Stomach (tissue), 9 donors: ENCODE measurements around the gene GTF2H1. TPM values are rescaled to one million over a fixed set of nuclear protein-coding genes. Genes with fewer than 3 reads are reported as not detected.
A peak's percentile ranks its signal among the peaks of the same experiment; 100 is the strongest.

Experiments
- DNase-seq, 2 donors: peaks; one replicate each; pipeline versions ENCODE4 v3.0.0 to v3.0.0-alpha.2; 2013 to 2019
- H3K27ac ChIP-seq, 5 donors: fragments of 200-600 bp in 4 of 5; sonication (generic) in 4 of 5; one replicate each; pipeline ENCODE4 v1.5.1; 2013 to 2019; ENCODE audit warnings: mild to moderate bottlenecking in 1 of 5, moderate library complexity in 1 of 5
- H3K27me3 ChIP-seq, 3 donors: fragments of 200-600 bp; sonication (generic); one replicate each; pipeline ENCODE4 v1.5.1; 2017 to 2019; ENCODE audit warnings: mixed run types in 1 of 3
- H3K36me3 ChIP-seq, 4 donors: fragments of 200-600 bp; sonication (generic); 1 replicate in 3 of 4; 2 replicates in 1 of 4; pipeline ENCODE4 v1.5.1; 2016 to 2019
- H3K4me1 ChIP-seq, 4 donors: fragments of 200-600 bp; sonication (generic); one replicate each; pipeline ENCODE4 v1.5.1; 2016 to 2019
- H3K4me3 ChIP-seq, 4 donors: fragments of 200-600 bp; sonication (generic) in 3 of 4; one replicate each; pipeline ENCODE4 v1.5.1; 2016 to 2019; ENCODE audit warnings: mild to moderate bottlenecking in 1 of 4
- H3K9me3 ChIP-seq, 4 donors: fragments of 200-600 bp; sonication (generic); one replicate each; pipeline ENCODE4 v1.5.1; 2016 to 2019
- CTCF ChIP-seq, 7 experiments: fragments of 450-650 bp in 4 of 7; fragments of 200-600 bp in 3 of 7; sonication (generic) in 3 of 7; IDR thresholded peaks; one replicate each; pipeline ENCODE4 v1.5.1; 2016 to 2019; ENCODE audit warnings: antibody characterized with exemption in 7 of 7, control low read depth in 2 of 7, mild to moderate bottlenecking in 1 of 7
- EP300 ChIP-seq: sonication (generic); formaldehyde crosslinking; IDR thresholded peaks from one replicate; pipeline ENCODE4 v1.6.1; 2017; ENCODE audit warnings: antibody characterized with exemption
- POLR2A ChIP-seq, 4 donors: fragments of 450-650 bp; IDR thresholded peaks; one replicate each; pipeline ENCODE4 v1.6.1; 2016; ENCODE audit warnings: antibody characterized with exemption in 4 of 4, control low read depth in 2 of 4, mild to moderate bottlenecking in 1 of 4, moderate library complexity in 1 of 4
- POLR2AphosphoS5 ChIP-seq, 3 donors: sonication (generic); formaldehyde crosslinking; IDR thresholded peaks; one replicate each; pipeline ENCODE4 v1.6.1; 2016; ENCODE audit warnings: antibody characterized with exemption in 3 of 3
- WGBS, 5 donors: extraction: QIAGEN DNeasy Blood & Tissue Kit in 3 of 5; methylation state at CpG; one replicate each; pipeline versions ENCODE4 v1.1.5 to v1.1.7; 2013 to 2018; 5-methylcytosine and 5-hydroxymethylcytosine counted together
- intact Hi-C: fragments of 100-400 bp; cut with DNase I; formaldehyde crosslinking; loops from one replicate; pipeline ENCODE4 v1.15.1; 2023; ENCODE audit warnings: low total_unique reads
- polyA plus RNA-seq, 3 donors: library from polyadenylated mRNA; stranded (reverse); fragments of 200-250 nt; gene quantifications; one replicate each; pipeline ENCODE4 v1.2.3, GENCODE V29; 2013
- total RNA-seq, 5 donors: library from RNA; depleted of rRNA; stranded (reverse); fragments of >200 nt; gene quantifications; one replicate each; pipeline versions ENCODE4 v1.1.0 to v1.2.3, GENCODE V29; 2014 to 2016
- donor health status: healthy with polysubstance abuse.
- donor health status: Bipolar disorder and iron deficiency.
- donor health status: healthy.

Gene GTF2H1
- total and polyA plus RNA-seq, 8 donors: 7.8 to 76.4 (median 34.6) TPM

GRCh38 chr11:18383388-18384156 lies 61.2 kb downstream of the GTF2H1 start:
- Histone ChIP-seq H3K36me3 (no peaks in the 10 kb centered on the region), H3K27me3 (no peaks in the 10 kb centered on the region), H3K4me3 (no peak overlapping the region), H3K4me1 (peaks cover 27 to 32% (median 29%) of the 10 kb centered on the region in 4 donors), H3K27ac (peak overlapping the region; percentile 90 to 98 (median 93)), H3K9me3 (no peaks in the 10 kb centered on the region)
- DNase-seq: peak; percentile 76 to 86
- intact Hi-C loops: no loop called here
- WGBS, 5 donors: 6 to 12% (median 9%) methylated on average over 9 of the region's 9 CpGs
- TF ChIP-seq CTCF (IDR thresholded peaks at IDR 0.05): no peak
- TF ChIP-seq EP300: no peak
- TF ChIP-seq POLR2AphosphoS5 (IDR thresholded peaks at IDR 0.05): peak; percentile 64 to 82 (median 79)
- no peak for TF ChIP-seq POLR2A (IDR thresholded peaks at IDR 0.05)

GRCh38 chr11:18384157-18384641 lies 61.8 kb downstream of the GTF2H1 start:
- intact Hi-C loops: no loop called here
- TF ChIP-seq POLR2AphosphoS5 (IDR thresholded peaks at IDR 0.05) (peak; percentile 22 to 82 (median 57)), EP300 (no peak)
- WGBS, 5 donors: 2 to 8% (median 5%) methylated on average over 3 of the region's 3 CpGs
- no peaks in the 10 kb centered on the region for H3K9me3 ChIP-seq
- H3K4me1 ChIP-seq: peaks cover 27 to 32% (median 29%) of the 10 kb centered on the region in 4 donors
- no peaks in the 10 kb centered on the region for H3K36me3 ChIP-seq
- no peak overlapping the region for H3K4me3 ChIP-seq
- H3K27ac ChIP-seq: peak overlapping the region; percentile 90 to 98 (median 93)
- no peaks in the 10 kb centered on the region for H3K27me3 ChIP-seq
- peak; percentile 63 to 78 for DNase-seq

GRCh38 chr11:18390088-18390487 lies 67.7 kb downstream of the GTF2H1 start:
- H3K27ac ChIP-seq: no peak overlapping the region
- H3K9me3 ChIP-seq: no peaks in the 10 kb centered on the region
- no peak for TF ChIP-seq POLR2A (IDR thresholded peaks at IDR 0.05)
- TF ChIP-seq POLR2AphosphoS5 (IDR thresholded peaks at IDR 0.05): no peak
- no peak for TF ChIP-seq EP300
- no peak for TF ChIP-seq CTCF (IDR thresholded peaks at IDR 0.05)
- no peak overlapping the region for H3K4me3 ChIP-seq
- intact Hi-C loops: no loop called here
- DNase-seq: no peak
- H3K36me3 ChIP-seq: no peaks in the 10 kb centered on the region
- WGBS, 5 donors: 82 to 93% (median 92%) methylated on average over 3 of the region's 3 CpGs
- H3K27me3 ChIP-seq: no peaks in the 10 kb centered on the region
- peaks cover 10 to 18% (median 12%) of the 10 kb centered on the region in 4 donors for H3K4me1 ChIP-seq

GRCh38 chr11:18392434-18393321 lies 70.3 kb downstream of the GTF2H1 start:
- DNase-seq: no peak
- Histone ChIP-seq H3K4me1 (peaks cover 15 to 31% (median 22%) of the 10 kb centered on the region in 4 donors), H3K9me3 (no peaks in the 10 kb centered on the region), H3K4me3 (no peak overlapping the region), H3K27me3 (no peaks in the 10 kb centered on the region), H3K27ac (peak overlapping the region in 4 of 5 donors; percentile 95 to 98 (median 98)), H3K36me3 (peaks cover 8 to 10% (median 10%) of the 10 kb centered on the region in 4 donors)
- no peak for TF ChIP-seq CTCF (IDR thresholded peaks at IDR 0.05)
- TF ChIP-seq EP300: no peak
- no peak for TF ChIP-seq POLR2AphosphoS5 (IDR thresholded peaks at IDR 0.05)
- no peak for TF ChIP-seq POLR2A (IDR thresholded peaks at IDR 0.05)
- WGBS, 5 donors: 80 to 92% (median 85%) methylated on average over 4 of the region's 4 CpGs
- intact Hi-C loops: no loop called here
